COLO668 (cell line): ENCODE data around the gene COMMD3.

Experiments used
- DNase-seq: peaks from one replicate; lab custom pipeline; 2025; ENCODE audit not compliant: unreplicated experiment; lab: John Stamatoyannopoulos, UW

The COMMD3 gene

DNA sequence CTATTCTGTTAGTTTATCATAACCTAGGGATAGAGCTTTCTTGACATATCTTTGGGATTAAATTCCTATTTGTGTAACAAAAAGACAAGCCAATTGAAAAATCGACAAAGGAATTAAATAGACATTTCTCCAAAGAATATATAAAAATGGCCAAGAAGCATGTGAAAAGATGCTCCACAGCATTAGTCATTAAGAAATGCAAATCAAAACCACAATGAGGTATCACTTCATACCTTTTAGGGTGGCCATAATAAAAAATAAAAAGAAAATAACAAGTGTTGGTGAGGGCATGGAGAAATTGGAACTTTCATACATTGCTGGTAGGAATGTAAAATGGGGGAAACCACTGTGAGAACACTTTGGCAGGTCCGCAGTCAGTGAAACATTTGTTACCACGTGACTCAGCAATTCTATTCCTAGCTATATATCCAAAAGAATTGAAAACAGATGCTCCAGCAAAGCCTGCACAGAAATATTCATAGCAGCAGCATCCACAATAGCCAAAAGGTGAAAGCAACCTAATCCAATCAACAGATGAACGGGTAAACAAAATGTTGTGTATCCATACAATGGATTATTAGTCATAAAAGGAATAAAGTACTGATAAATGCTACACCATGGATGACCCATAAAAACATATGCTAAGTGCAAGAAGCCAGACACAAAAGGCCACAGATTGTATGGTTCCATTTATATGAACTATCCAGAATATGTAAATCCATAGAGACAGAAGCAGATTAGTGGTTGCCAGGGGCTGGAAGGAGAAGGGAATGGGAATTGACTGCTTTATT lies 49.7 kb downstream of the COMMD3 start:
- no peak for DNase-seq

DNA sequence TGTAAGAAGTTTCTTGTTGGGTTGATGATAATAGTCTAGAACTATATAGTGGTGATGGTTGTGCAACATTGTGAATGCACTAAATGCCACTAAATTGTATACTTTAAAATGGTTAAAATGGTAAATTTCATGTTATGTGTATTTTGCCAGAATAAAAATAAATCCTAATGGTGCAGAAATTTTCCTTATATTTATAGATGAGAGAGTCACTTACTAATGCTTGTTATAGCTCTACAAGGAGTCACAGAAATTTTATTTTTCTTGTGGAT lies 50.2 kb downstream of the COMMD3 start:
- DNase-seq, result no peak

DNA sequence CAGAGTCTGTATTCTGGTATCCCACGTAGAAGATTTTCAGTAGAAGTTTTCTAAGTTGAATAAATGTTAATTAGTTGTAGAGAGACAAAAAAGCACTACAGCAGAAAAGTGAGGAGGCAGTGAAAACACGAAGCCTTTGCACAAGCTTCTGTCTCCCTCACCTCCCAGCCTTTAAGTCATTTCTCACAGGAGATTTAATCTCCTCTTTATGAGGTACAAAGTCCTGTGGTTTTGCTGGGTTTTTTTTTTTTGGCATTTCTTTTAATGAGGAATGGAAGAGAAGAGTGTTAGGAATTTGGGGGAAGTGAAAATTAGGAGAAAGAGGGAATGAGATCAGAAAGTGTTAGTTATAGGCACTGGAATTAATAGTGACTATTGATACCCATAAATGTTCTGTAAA lies 50.6 kb downstream of the COMMD3 start:
- no peak for DNase-seq

DNA sequence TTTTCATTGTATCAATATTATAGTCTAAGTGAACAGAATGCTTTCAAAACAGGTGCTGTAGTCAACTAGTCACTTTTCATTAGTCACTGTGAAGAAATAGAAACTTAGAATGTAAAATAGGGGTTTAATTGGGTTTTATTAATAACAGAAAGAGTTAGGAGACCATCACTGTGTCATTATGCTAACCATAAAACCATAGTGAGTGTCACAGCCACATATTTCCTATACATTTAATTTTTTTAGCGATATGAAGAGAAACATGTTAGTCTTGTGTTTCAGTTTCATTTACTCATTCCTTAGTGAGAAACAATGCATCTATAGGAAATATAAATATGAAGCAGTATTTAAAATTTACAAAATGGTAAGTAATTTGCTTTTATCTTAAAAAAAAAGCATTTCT lies 51.3 kb downstream of the COMMD3 start:
- DNase-seq, result no peak

DNA sequence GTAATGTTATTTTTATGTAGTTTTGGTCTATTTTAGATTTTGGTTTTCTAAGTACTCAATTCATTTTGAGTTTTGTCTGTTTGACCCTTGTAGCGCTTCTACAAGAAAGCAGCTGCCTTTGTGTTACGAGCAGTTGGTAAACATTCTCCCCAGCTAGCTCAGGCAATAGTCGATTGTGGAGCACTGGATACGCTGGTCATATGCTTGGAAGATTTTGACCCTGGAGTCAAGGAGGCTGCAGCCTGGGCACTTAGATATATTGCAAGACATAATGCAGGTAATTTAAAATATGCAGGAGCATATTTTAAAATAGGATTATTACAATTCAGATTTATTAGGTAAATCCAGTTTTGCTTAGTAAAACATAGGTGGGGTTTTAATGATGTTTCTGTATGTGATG lies 52.2 kb downstream of the COMMD3 start:
- DNase-seq, result no peak

DNA sequence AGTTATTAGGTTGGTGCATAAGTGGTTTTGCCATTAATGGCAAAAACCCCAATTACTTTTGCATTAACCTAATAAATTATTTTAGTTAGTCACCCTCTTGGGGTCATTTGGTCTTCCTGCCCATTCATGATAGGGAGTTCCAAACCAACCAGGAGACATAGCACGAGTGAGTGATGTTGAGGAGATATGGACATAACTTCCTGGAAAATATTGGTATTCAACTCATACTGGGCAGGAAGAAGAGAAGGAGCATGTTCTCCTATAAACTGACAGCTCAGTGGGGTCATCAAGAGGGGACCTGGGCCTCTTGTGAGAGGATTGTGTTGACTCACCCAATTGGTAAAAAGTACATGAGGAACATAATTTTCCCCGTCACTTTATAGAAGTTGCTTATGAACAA lies 52.8 kb downstream of the COMMD3 start:
- DNase-seq, result no peak

DNA sequence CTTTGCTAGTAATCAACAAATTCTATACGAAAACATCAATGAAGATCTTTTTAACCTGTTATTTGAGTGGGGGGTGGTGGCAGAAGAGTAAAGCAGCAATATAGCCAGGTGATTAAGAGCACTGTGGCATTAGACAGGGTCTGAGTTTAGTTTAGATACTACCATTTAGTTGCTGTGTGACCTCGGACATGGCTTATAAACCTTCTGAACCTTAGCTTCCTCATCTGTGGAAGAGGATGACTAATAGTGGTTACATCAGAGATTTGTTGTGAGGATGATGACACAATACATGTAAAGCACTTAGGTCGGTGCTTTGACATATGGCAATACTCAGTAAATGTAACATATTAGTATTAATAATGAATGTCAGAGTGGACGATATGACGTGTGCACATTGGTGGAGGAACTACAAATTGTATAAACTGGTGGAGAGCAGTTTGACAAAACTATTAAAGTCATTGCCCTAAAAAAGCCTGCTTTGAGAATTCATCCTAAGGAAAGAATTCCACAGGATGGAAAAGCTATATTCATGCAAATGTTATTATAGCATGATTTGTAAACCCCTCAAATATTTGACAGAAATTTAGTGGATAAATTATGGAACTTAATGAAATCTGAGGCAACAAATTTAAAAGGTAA lies 53.4 kb downstream of the COMMD3 start:
- no peak for DNase-seq
